ENCODE data around the gene PRCP. TPM values are rescaled to one million over a fixed set of nuclear protein-coding genes. Genes with fewer than 3 reads are reported as not detected.

Gene PRCP
- total RNA-seq, 2 donors from 2014 or later, result 76.8 to 107 TPM

- H3K4me3 Mint-ChIP-seq, result no peak overlapping the region
- TF ChIP-seq CTCF (conservative IDR thresholded peaks at IDR 0.05), result no peak
Observed at GRCh38 chr11:82810738-82811137, 89.5 kb downstream of the PRCP start.

GRCh38 chr11:82810326-82810725, 89.9 kb downstream of the PRCP start:
- TF ChIP-seq CTCF (conservative IDR thresholded peaks at IDR 0.05), result no peak
- H3K4me3 ChIP-seq (ENCODE audit: low read length), result no peak overlapping the region
- Mint-ChIP-seq H3K4me1 (peaks cover 39% of the 10 kb centered on the region), H3K27ac (no peak overlapping the region), H3K9me3 (no peaks in the 10 kb centered on the region), H3K36me3 (ENCODE audit: low read depth) (no peaks in the 10 kb centered on the region), H3K27me3 (ENCODE audit: insufficient read depth) (peaks cover 77% of the 10 kb centered on the region), H3K4me3 (no peak overlapping the region)
- no peak overlapping the region for H3K9ac ChIP-seq (ENCODE audit: extremely low read depth, low read length, poor library complexity, severe bottlenecking)
- no peak for DNase-seq
- H3K4me1 ChIP-seq (ENCODE audit: control insufficient read depth, insufficient read depth, low read length), result peaks cover 18% of the 10 kb centered on the region
- no peaks in the 10 kb centered on the region for H3K36me3 ChIP-seq (ENCODE audit: control insufficient read depth, insufficient read depth, low read length)
- 87% methylated on average over 1 of the region's 1 CpG; no CpG with 5 or more reads in 1 of the 2 experiments for WGBS, 2 experiments (ENCODE audit: insufficient coverage in 1 of 2, insufficient read length in 1 of 2)
- H3K27ac ChIP-seq (ENCODE audit: low read depth, low read length), result no peak overlapping the region
- H3K9me3 ChIP-seq (ENCODE audit: control insufficient read depth, low read length), result no peaks in the 10 kb centered on the region
- H3K27me3 ChIP-seq (ENCODE audit: control insufficient read depth, insufficient read depth, low read length, poor library complexity, severe bottlenecking), result peaks cover 81% of the 10 kb centered on the region

More at GRCh38 chr11:82810738-82811137, 89.5 kb downstream of the PRCP start:
- Histone ChIP-seq H3K27ac (ENCODE audit: low read depth, low read length) (no peak overlapping the region), H3K9ac (ENCODE audit: extremely low read depth, low read length, poor library complexity, severe bottlenecking) (no peak overlapping the region), H3K4me1 (ENCODE audit: control insufficient read depth, insufficient read depth, low read length) (peaks cover 21% of the 10 kb centered on the region), H3K36me3 (ENCODE audit: control insufficient read depth, insufficient read depth, low read length) (no peaks in the 10 kb centered on the region), H3K27me3 (ENCODE audit: control insufficient read depth, insufficient read depth, low read length, poor library complexity, severe bottlenecking) (peaks cover 85% of the 10 kb centered on the region), H3K9me3 (ENCODE audit: control insufficient read depth, low read length) (no peaks in the 10 kb centered on the region), H3K4me3 (ENCODE audit: low read length) (no peak overlapping the region)
- WGBS, 2 experiments (ENCODE audit: insufficient coverage in 1 of 2, insufficient read length in 1 of 2), result 80 to 95% methylated on average over 1 to 3 of the region's 3 CpGs
- H3K36me3 Mint-ChIP-seq (ENCODE audit: low read depth), result no peaks in the 10 kb centered on the region
- H3K4me1 Mint-ChIP-seq, result peaks cover 42% of the 10 kb centered on the region
- peaks cover 77% of the 10 kb centered on the region for H3K27me3 Mint-ChIP-seq (ENCODE audit: insufficient read depth)
- H3K9me3 Mint-ChIP-seq, result no peaks in the 10 kb centered on the region
- no peak overlapping the region for H3K27ac Mint-ChIP-seq
- DNase-seq, result no peak

- 92 to 96% methylated on average over 1 to 2 of the region's 3 CpGs for WGBS, 2 experiments (ENCODE audit: insufficient coverage in 1 of 2, insufficient read length in 1 of 2)
- no peak for TF ChIP-seq CTCF (conservative IDR thresholded peaks at IDR 0.05)
Observed at GRCh38 chr11:82807646-82808045, 92.6 kb downstream of the PRCP start.

More at GRCh38 chr11:82807646-82808045, 92.6 kb downstream of the PRCP start:
- H3K36me3 ChIP-seq (ENCODE audit: control insufficient read depth, insufficient read depth, low read length), result no peaks in the 10 kb centered on the region
- Mint-ChIP-seq H3K4me1 (peaks cover 27% of the 10 kb centered on the region), H3K4me3 (no peak overlapping the region), H3K36me3 (ENCODE audit: low read depth) (no peaks in the 10 kb centered on the region), H3K27ac (no peak overlapping the region), H3K27me3 (ENCODE audit: insufficient read depth) (peaks cover 81% of the 10 kb centered on the region), H3K9me3 (no peaks in the 10 kb centered on the region)
- no peak overlapping the region for H3K27ac ChIP-seq (ENCODE audit: low read depth, low read length)
- peaks cover 77% of the 10 kb centered on the region for H3K27me3 ChIP-seq (ENCODE audit: control insufficient read depth, insufficient read depth, low read length, poor library complexity, severe bottlenecking)
- no peak for DNase-seq
- peaks cover 13% of the 10 kb centered on the region for H3K4me1 ChIP-seq (ENCODE audit: control insufficient read depth, insufficient read depth, low read length)
- H3K9me3 ChIP-seq (ENCODE audit: control insufficient read depth, low read length), result no peaks in the 10 kb centered on the region
- H3K4me3 ChIP-seq (ENCODE audit: low read length), result no peak overlapping the region
- no peak overlapping the region for H3K9ac ChIP-seq (ENCODE audit: extremely low read depth, low read length, poor library complexity, severe bottlenecking)

All from endodermal cell (in vitro differentiated cells).